GM21381 (cell line): ENCODE measurements around the gene IL1R1.
"Not testable (repeated sequence)": the region's sequence is repeated elsewhere in the genome, so short reads cannot be mapped to it uniquely, and the experiment has no call there.

Source experiments
- ATAC-seq: cut with Tn5 transposase; IDR thresholded peaks from one replicate; pipeline ENCODE4 v1.9.1; 2021; ENCODE audit warnings: mild to moderate bottlenecking, moderate library complexity; ENCODE audit not compliant: unreplicated experiment

Gene IL1R1

GRCh38 chr2:102141970-102142828 lies at the start of gene IL1R1:
Gene IL1R1, plus strand, starts transcription at chr2:102142746. Its CDS starts 14,979 bp downstream, at chr2:102157725.
- ATAC-seq: no peak

- no peak for ATAC-seq
These were observed 48.9 kb upstream of the IL1R1 start for GRCh38 chr2:102093662-102094061.

- no peak for ATAC-seq
These were observed 47.6 kb upstream of the IL1R1 start for GRCh38 chr2:102094917-102095316.

- ATAC-seq: no peak
These were observed 46.4 kb upstream of the IL1R1 start for GRCh38 chr2:102096103-102096502.

GRCh38 chr2:102098756-102099155 lies 43.8 kb upstream of the IL1R1 start:
- ATAC-seq: no peak

- no peak for ATAC-seq
These were observed 42.8 kb upstream of the IL1R1 start for GRCh38 chr2:102099536-102100298.

GRCh38 chr2:102100371-102101096 lies 42.0 kb upstream of the IL1R1 start:
- no peak for ATAC-seq

- no peak for ATAC-seq
These were observed 41.3 kb upstream of the IL1R1 start for GRCh38 chr2:102101097-102101848.

GRCh38 chr2:102101849-102102635 lies 40.5 kb upstream of the IL1R1 start:
- no peak for ATAC-seq

- not testable (repeated sequence) for ATAC-seq
These were observed 40.0 kb upstream of the IL1R1 start for GRCh38 chr2:102102636-102102948.

- no peak for ATAC-seq
These were observed 39.3 kb upstream of the IL1R1 start for GRCh38 chr2:102103284-102103683.

GRCh38 chr2:102103992-102104871 lies 38.3 kb upstream of the IL1R1 start:
- ATAC-seq: peak; percentile 74

- no peak for ATAC-seq
These were observed 36.4 kb upstream of the IL1R1 start for GRCh38 chr2:102106133-102106556.

- ATAC-seq: not testable (repeated sequence)
These were observed 35.5 kb upstream of the IL1R1 start for GRCh38 chr2:102106813-102107740.

- no peak for ATAC-seq
These were observed 34.8 kb upstream of the IL1R1 start for GRCh38 chr2:102107741-102108070.

- ATAC-seq: no peak
These were observed 33.5 kb upstream of the IL1R1 start for GRCh38 chr2:102109016-102109415.

GRCh38 chr2:102110171-102110570 lies 32.4 kb upstream of the IL1R1 start:
- no peak for ATAC-seq
